Stimulated activated CD8-positive, alpha-beta memory T cell treated with anti-CD3 and anti-CD28 coated beads, Interleukin-12 subunit alpha, Interleukin-12 subunit beta, amount 100 ng/mL, for 24 hours (primary cell): ENCODE data around the gene OR10A3.
A peak's percentile ranks its signal among the peaks of the same experiment; 100 is the strongest.
"Not testable (repeated sequence)": the region's sequence is repeated elsewhere in the genome, so short reads cannot be mapped to it uniquely, and the experiment has no call there.

Experiments
- DNase-seq: peaks from one replicate; pipeline ENCODE4 v3.0.0-alpha.2; 2020; ENCODE audit errors: extremely low read depth

Gene OR10A3

DNA sequence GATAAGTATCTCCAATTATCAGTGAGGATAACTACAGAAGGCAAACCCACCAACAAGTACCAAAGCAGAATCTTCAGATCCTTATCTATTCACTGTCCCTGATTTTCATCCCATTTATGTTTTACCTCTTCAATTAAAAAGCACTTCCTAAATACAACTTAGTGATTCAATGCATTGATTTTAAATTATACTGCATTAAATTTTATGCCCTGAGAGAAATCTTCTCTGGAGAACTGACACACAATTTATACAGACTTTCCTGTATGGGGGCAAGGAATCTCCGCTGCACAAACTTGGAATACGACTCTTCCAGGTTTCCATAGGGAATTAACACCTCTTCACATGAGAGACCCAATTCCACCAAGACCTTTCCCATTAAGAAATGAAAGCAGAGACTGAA, at the start of gene OR10A3:
Gene OR10A3 (minus strand): TSS at position 101 of the 400 bp plus-strand sequence. CDS start 2,188 bp downstream, outside the sequence.
- no peak for DNase-seq

DNA sequence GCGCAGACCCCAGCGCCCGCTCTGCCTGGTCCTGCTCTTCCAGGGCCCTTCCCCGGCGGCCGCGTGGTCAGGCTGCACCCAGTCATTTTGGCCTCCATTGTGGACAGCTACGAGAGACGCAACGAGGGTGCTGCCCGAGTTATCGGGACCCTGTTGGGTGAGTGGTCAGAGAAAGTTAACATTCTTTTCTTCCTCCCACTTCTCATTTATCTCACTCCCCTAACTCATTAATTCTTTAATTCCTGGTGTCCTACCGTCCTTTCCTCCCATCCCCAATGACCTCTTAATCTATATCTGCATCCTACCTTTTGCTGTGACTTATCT, 46.0 kb upstream of the OR10A3 start:
- not testable (repeated sequence) for DNase-seq

DNA sequence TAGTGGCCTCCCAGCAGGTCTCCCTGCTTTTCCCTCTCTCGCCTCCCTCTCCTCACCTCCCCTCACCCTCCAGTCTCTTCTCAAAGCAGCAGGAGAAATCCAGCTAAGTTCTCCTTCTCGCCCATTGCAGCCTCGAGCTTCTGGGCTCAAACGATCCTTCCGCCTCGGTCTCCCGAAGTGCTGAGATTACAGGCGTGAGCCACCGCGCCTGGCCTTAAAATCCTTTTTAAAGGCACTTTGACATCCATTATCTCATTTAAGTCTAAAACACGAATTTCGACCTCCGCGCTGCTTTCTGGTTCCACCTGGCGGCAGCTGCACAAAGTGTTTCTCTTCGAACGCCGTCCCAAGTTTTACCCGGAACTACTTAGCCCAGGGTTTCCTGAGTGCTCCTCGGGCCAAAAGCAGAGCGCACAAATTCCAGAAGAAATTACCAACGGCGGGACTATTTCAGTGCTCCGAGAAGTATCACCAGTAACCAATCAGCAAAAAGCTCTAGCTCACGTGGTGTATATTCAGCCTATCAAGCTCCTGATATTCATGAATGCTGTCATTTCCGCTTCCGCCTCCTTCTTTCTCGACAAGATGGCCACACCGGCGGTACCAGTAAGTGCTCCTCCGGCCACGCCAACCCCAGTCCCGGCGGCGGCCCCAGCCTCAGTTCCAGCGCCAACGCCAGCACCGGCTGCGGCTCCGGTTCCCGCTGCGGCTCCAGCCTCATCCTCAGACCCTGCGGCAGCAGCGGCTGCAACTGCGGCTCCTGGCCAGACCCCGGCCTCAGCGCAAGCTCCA, 45.5 kb upstream of the OR10A3 start, which contains the start of gene EIF3F:
Gene EIF3F (plus strand): TSS at position 570 of the 792 bp plus-strand sequence. CDS start 16 bp downstream, at position 586.
- peak; percentile 69 for DNase-seq

- DNase-seq = no peak
Measured at GRCh38 chr11:7983832-7984590, 42.5 kb upstream of the OR10A3 start.

GRCh38 chr11:7982582-7983119, 41.1 kb upstream of the OR10A3 start:
- DNase-seq = no peak

GRCh38 chr11:7981619-7982157, 40.2 kb upstream of the OR10A3 start:
- DNase-seq = no peak

GRCh38 chr11:7977232-7977917, 35.9 kb upstream of the OR10A3 start:
- DNase-seq = no peak

DNA sequence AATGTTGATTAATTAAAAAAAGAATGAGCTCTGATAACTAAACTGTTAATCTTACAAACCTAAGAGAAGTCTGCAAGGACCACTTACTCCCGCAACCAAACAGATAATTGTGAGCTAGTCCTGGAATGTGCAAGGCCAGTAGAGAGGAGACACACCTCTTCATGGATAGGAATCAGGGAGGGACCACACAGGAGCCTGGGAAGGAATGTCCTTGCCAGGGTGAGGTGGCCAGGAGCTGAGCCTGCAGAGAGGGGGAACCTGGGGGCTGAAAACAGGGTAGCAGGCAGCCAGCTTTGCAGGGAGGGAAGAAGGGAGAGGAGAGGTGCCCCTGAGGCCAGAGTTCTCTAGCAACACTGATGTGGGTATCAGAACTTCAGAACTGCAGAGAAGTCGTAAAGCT, 33.2 kb upstream of the OR10A3 start:
- DNase-seq = no peak

DNA sequence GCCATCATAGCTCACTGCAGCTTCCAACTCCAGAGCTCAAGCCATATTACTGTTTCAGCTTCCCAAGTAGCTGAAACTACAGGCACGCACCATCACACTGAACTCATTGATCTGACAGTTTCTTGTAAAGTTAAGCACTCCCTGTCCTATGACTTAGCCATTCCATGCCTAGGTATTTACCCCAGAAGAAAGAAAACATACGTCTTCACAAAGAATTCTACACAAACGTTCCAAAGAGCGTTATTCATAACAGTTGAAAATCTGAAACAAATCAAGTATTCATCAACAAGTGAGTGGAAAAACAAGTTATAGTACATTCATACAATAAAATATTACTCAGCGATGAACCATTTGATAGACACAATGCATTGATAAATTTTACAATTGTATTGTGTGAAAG, 31.5 kb upstream of the OR10A3 start:
- no peak for DNase-seq

DNA sequence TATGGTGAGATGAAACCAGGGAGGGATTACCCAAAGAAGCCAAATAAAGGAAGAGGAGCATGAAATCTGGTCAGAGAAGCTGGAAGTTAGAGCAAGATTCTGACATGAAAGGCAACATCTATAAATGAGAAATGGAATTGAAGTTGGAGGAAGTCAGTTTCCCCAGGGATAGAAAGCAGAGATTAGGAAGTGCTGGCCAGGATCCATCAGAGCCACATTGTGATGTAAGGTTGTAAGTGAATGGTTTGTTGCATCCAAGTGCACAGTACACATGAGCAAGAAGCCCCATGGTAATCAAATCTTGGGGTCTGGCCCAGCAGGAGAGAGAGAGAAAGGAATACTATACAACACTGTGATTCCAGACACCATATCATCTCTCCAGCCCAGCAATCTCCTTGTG, 30.3 kb upstream of the OR10A3 start:
- no peak for DNase-seq

- no peak for DNase-seq
Measured at GRCh38 chr11:7969756-7970646, 28.5 kb upstream of the OR10A3 start.

DNA sequence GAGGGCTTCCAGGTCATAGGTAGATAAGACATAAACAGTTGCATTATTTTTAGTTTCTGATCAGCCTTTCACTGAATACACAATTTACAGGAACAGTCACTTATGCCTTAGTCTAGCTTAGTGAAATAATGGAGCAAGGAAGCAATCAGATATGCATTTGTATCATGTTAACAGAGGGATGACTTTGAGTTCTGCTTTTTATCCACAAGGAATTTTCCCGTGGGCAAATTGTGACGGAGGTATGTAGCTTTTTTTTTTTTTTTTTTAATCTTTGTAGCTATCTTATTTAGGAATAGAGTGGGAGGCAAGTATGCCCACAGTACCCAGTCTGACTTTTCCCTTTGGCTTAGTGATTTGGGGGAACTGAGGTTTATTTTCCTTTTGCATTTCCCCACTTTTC, 27.2 kb upstream of the OR10A3 start:
- no peak for DNase-seq

GRCh38 chr11:7967826-7968225, 26.3 kb upstream of the OR10A3 start:
- DNase-seq = no peak

DNA sequence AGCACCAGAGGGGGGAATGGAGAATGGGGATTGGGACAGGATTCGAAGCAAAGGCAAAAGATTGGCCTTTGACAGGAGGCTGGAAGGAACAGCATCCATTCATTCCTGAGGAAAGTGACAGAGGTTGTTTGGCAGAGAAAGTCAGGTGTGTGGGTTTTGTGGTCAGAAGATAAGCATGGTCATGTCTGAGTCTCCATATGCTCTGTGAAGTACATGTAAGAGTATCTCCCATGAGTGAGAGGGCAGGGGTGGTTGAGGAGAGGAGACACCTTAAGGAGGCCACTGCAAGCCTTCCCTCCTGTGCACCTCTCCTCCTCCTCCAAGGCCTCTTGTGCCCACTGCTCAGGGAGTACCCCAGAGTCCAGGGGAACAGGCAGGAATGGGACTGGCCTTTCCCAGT, 25.6 kb upstream of the OR10A3 start:
- no peak for DNase-seq

- DNase-seq = no peak
Measured at GRCh38 chr11:7965386-7965785, 23.9 kb upstream of the OR10A3 start, which contains the start of gene NLRP10. Gene NLRP10, minus strand, starts transcription at chr11:7965447. Its CDS starts 1,952 bp downstream, at chr11:7963495.

DNA sequence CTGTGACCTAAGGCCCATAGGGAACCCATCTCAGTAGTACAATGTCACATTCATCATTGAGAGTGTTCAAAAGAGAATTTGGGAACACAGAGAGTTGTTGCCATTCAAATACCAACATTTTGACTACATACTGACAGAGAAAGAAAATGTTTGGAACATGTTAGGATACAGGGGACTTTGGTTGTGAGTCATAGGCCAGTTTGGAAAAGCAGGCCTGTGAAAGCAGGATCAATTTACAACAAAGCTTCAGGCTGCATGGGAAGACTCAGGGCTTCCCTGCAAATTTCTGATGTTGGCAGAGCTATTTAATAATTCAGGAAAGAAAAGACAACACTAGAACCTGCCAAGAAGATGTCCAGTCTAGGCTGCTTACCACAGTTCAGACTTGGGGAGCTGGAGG, 23.4 kb upstream of the OR10A3 start:
- no peak for DNase-seq

DNA sequence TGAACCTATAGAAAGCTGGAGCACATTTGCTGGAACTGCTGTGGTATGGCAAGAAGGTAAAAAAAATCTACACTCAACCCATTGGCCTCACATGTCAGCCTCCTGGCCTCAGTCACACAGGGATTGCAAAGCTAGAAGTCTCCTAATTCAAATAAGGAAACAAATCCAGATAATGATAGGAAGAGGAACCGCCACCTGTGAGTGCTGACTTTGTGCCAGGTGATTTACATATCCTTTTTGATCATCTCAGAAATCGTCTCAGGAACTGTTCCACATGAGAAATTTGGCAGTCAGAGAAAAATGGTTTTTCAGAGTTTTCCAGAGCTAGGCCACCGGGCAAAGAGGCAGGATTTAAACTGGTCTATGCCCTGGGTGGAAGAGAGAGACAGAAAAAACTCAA, 22.8 kb upstream of the OR10A3 start:
- no peak for DNase-seq

GRCh38 chr11:7955191-7955590, 13.7 kb upstream of the OR10A3 start:
- DNase-seq = no peak

GRCh38 chr11:7949934-7950333, 8.4 kb upstream of the OR10A3 start:
- no peak for DNase-seq

- DNase-seq = no peak
Measured at GRCh38 chr11:7944123-7944522, 2.6 kb upstream of the OR10A3 start.

GRCh38 chr11:7941146-7941545, 362 bp downstream of the OR10A3 start:
- no peak for DNase-seq
